ENCODE measurements around the gene PRPS1.
"Not testable (repeated sequence)": the region's sequence is repeated elsewhere in the genome, so short reads cannot be mapped to it uniquely, and the experiment has no call there.

Gene PRPS1

GRCh38 chrX:107675823-107676555 is 47.7 kb downstream of the PRPS1 start:
- no peak for DNase-seq

DNA sequence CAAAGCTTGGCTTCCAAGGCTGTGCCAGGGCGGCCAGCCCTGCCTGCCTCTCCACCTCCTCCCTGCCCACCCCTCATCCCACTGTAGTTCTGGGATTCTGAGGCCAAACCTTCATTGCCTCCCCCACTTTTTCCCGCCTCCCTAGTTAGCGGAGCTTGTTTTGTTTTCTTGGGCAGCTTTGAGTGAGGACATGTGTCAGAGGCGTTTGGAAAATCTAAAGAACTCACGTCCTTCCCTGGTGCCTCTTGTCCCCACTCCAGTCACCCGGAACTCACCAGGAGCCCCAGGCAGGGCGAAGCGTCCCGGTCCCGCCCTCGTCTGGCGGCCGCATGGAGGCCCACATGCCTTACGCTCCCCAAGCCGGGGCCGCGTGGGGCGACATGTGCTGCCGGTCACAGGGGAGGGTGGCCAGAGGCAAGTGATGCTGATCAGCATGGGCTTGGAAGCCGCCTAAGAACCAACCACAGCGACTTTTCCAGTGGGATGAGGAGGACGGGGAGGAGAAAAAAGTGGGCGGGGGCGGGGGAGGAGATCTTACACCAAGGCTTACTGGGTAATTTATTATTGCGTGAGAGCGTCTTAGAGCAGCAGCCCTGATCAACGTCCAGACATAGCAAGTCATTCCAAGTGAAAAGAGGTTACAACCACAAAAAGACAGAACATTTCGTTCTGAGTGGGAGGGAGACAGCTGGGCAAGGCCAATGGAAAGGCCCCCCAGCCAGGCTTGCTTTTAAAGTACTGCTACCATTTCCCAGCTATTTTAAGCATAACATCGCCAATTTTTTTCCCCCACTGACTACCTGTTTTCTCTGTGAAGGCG is 48.5 kb downstream of the PRPS1 start:
- DNase-seq: peak; percentile 24

DNA sequence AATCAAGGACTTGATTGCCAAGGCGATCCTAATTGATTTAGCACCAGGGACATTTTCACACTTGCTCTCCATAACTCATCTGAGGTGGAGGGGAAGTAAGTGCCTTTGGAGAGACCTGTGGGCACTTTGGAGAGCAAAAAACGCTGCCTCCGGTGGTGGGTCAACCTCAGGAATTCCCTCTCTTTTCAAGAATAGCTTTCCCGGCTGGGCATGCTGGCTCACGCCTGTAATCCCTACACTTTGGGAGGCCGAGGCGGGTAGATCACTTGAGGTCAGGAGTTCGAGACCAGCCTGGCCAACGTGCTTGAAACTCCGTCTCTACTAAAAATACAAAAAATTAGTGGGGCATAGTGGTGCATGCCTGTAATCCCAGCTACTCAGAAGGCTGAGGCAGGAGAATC is 49.2 kb downstream of the PRPS1 start:
- DNase-seq: no peak

GRCh38 chrX:107677909-107678308 is 49.6 kb downstream of the PRPS1 start:
- DNase-seq: no peak

DNA sequence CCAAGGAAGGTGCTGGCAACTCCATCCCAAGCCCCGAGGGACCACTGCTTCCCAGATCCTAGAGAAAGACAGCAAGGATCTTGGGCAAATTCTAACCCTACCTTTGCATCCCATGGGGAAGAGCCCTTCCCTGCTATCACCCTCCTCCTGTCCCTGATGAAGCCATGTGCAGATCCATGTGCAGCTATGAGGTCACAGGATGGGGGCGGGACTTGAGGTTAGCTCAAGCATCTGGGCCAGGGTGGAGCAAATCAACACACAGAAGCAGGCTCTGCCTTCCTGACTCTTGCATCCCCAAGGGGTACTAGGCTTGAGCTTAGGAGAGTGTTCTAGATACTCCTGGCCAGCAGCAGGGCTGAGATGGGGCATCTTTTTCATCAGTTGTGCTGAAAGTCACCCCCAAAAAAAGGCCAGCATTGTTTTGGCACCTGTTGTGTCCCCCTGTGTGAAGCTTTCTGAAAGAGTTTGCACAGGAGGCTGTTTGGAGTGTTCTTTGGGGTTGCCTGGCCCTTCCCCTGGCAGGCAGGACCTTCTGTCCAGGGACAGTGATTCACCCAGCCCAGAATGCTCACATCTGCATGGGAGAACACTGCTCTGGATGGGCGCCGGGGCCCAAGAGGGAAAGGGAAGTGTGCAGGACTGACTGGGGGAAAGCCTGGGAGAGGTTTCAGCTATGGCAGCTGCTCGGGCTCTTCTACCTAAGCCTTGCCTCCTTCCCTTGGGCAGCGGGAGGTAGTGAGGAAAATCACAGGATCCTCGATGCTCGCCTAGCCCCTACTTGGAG is 50.8 kb downstream of the PRPS1 start:
- DNase-seq: peak; percentile 64

- no peak for DNase-seq
Observed at GRCh38 chrX:107682256-107682655, 53.9 kb downstream of the PRPS1 start.

DNA sequence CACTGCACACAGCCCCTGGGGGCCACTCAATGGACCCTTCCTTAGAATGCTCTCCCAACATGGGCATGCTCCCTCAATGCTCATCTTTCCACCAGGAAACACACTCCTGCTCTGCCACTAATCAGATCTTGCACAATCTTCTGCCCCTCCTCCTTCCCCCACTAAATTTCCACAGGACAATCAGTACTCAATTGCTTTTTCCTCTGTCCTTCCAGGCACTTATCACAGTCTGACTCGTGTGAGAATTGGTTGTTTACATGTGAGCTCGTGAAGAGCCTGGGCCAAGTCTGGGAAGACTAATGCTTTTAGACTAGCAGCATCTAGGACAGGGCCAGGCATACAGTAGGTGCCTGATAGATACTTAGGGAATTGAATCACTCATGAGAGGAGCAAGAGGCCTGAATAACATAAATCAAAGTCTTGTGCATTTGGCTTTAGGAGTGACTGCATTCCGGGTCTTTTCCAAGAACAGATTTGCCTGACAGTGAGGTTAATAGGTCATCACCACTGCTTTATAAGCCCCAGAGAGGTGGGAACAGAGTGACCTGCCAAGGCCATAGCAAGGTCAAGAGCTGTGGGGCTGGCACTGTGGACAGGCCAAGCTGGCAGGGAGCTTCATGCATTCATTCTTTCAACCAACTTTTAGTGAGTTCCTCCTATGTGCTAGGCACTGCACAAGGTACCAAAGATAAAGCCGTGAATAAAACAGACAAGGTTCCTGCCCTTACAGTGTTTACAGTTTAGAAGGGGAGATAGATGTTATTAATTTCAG is 55.0 kb downstream of the PRPS1 start:
- DNase-seq: no peak

DNA sequence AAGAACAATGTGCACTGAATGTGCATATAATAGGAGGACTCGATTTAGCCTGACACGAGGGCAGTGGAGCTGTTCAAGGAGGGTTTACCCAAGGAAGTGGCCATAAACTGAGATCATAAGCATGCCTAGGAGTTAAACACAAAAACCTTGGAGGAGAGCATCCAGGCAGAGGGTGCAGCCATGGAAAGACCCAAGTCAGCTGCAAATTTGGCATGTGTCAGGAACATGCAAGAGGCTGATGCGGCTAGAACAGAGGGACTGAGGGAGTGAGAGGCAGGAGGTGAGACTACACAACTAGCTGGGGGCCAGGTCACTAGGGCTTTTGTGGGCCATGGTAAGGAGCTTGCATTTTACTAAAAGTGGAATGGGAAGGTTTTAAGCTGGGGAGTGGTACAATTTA is 55.6 kb downstream of the PRPS1 start:
- DNase-seq: no peak

DNA sequence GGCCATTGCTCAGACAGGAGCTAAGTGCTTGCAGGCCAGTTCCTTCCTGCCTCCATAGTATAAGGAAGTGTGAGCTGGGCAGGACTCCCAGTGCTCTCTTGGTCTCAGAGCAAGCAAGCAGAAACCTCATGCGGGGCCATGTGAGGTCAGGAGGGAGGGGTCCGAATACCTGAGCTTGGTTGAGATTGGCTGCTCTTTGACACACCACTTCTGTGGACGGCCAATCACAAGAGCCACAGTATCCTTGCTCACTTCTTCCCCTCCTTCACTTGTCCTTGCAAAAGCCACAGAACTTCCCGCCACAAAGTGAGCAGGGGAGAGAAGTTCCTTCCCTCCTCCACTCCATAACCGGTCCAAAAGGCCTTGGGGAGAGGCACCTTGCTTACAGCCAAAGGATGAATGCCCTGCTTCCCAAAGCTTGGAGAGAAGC is 56.7 kb downstream of the PRPS1 start:
- no peak for DNase-seq

DNA sequence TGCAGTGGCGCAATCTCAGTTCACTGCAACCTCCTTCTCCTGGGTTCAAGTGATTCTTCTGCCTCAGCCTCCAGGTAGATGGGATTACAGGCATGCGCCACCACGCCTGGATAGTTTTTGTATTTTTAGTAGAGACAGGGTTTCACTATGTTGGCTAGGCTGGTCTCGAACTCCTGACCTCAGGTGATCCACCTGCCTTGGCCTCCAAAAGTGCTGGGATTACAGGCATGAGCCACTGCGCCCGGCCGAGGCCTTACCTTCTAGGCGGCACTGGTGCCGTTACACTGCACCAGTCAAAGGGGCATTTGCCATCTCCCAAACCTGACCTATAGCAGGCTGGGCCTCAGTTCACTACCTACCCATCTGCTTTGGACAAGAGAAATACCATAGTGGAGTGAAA is 57.3 kb downstream of the PRPS1 start:
- not testable (repeated sequence) for DNase-seq

DNA sequence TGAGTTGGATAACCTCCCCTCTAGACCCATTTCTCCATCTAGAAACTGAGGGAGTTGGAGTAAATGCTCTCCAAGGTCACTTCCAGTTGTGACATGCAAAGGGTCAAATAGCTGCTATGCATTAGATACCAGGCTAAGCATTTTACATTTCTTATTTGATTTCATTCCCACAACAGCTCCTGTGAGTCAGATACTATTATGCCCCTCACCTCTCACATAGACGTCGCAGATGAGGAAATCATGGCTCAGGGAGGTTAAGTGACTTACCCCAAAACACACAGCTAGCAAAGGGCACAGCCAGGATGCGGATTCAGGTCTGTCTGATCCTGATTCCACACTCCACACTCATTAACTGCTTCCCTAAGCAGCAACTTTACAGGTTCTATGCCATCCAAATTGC is 57.7 kb downstream of the PRPS1 start:
- no peak for DNase-seq

GRCh38 chrX:107686792-107687191 is 58.5 kb downstream of the PRPS1 start:
- no peak for DNase-seq

- no peak for DNase-seq
Observed at GRCh38 chrX:107687445-107687844, 59.1 kb downstream of the PRPS1 start.

- no peak for DNase-seq
Observed at GRCh38 chrX:107691024-107691448, 62.7 kb downstream of the PRPS1 start.

DNA sequence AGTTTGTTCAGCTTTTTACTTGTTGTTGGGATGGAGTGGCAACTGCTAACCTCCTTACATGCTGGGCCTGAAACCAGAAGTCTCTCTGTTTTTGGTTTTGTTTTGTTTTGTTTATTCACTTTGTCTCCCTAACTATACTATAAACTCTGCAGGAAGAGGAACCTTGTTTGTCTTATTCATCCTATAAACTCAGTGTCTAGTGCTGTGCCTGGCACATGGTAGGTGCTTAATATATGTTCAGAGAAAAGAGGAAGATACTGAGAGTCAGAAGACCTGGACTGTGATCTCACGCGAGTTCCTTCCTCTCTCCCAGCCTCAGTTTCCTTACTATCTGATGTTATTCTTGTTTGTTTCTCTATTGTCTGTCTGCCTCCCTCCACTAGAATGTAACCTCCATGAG is 71.3 kb downstream of the PRPS1 start:
- no peak for DNase-seq

- DNase-seq: no peak
Observed at GRCh38 chrX:107700317-107700774, 72.0 kb downstream of the PRPS1 start.

Data from effector CD4-positive, alpha-beta T cell (primary cell).